Panc1 (cell line): Measurements from ENCODE around the gene PRAMEF17.

Experiments used
- CTCF ChIP-seq: fragments of 450-650 bp; IDR thresholded peaks from 2 replicates; pipeline ENCODE4 v1.5.1; 2017; ENCODE audit warnings: mild to moderate bottlenecking
- POLR2AphosphoS5 ChIP-seq: IDR thresholded peaks from 2 replicates; pipeline ENCODE4 v1.6.1; 2012; ENCODE audit warnings: mild to moderate bottlenecking, low read depth, low read length, moderate library complexity
- REST ChIP-seq, 2 experiments: IDR thresholded peaks; 2 replicates each; pipeline ENCODE4 v1.6.1; 2011 to 2012; ENCODE audit warnings: low read depth in 2 of 2, control low read depth in 1 of 2, low read length in 1 of 2, mild to moderate bottlenecking in 1 of 2, moderate library complexity in 1 of 2; ENCODE audit not compliant: insufficient read depth in 1 of 2
- TCF7L2 ChIP-seq: IDR thresholded peaks from 2 replicates; pipeline ENCODE4 v1.6.1; 2011; ENCODE audit warnings: mild to moderate bottlenecking, low read depth, low read length, inconsistent platforms

- TF ChIP-seq TCF7L2 (no peak), CTCF (no peak), REST (IDR thresholded peaks at IDR 0.05; ENCODE audit: insufficient read depth in 1 of 2, low read depth in 2 of 2, low read length in 1 of 2) (no peak), POLR2AphosphoS5 (no peak)
Measured at GRCh38 chr1:13435458-13435857, 46.0 kb downstream of the PRAMEF17 start.
